ENCODE data around the gene CSPG4.

The CSPG4 gene

GRCh38 chr15:75631935-75632334, 80.7 kb downstream of the CSPG4 start:
- Histone ChIP-seq H3K27me3 (ENCODE audit: insufficient read depth, insufficient read length) (no peaks in the 10 kb centered on the region), H3K9me3 (ENCODE audit: insufficient read depth, low read length) (no peaks in the 10 kb centered on the region), H3K4me3 (ENCODE audit: insufficient read length, low read depth) (no peak overlapping the region), H3K4me1 (ENCODE audit: insufficient read depth, insufficient read length) (peaks cover 8% of the 10 kb centered on the region), H3K9ac (ENCODE audit: insufficient read length, low read depth) (no peak overlapping the region), H3K36me3 (ENCODE audit: insufficient read depth, insufficient read length, low read length) (peaks cover 3% of the 10 kb centered on the region)
- no peak for DNase-seq (ENCODE audit: low read depth, low spot score)
- TF ChIP-seq YY1 (IDR thresholded peaks at IDR 0.05; ENCODE audit: insufficient read depth, insufficient read length) (no peak), ZNF274 (IDR thresholded peaks at IDR 0.05; ENCODE audit: low read depth, low read length) (no peak), SUZ12 (IDR thresholded peaks at IDR 0.05; ENCODE audit: extremely low read depth, insufficient read depth, insufficient read length) (no peak)

GRCh38 chr15:75625542-75626347, 86.9 kb downstream of the CSPG4 start, which contains the start of gene SNUPN:
SNUPN (minus strand) TSS chr15:75625725; CDS start chr15:75621051, 4,674 bp downstream.
- Histone ChIP-seq H3K27me3 (ENCODE audit: insufficient read depth, insufficient read length) (no peaks in the 10 kb centered on the region), H3K9me3 (ENCODE audit: insufficient read depth, low read length) (no peaks in the 10 kb centered on the region), H3K4me1 (ENCODE audit: insufficient read depth, insufficient read length) (peaks cover 5% of the 10 kb centered on the region), H3K4me3 (ENCODE audit: insufficient read length, low read depth) (peak within 1 kb of the TSS; percentile 97), H3K9ac (ENCODE audit: insufficient read length, low read depth) (peak within 1 kb of the TSS; percentile 99), H3K36me3 (ENCODE audit: insufficient read depth, insufficient read length, low read length) (peaks cover 7% of the 10 kb centered on the region)
- TF ChIP-seq SUZ12 (IDR thresholded peaks at IDR 0.05; ENCODE audit: extremely low read depth, insufficient read depth, insufficient read length): no peak
- no peak for TF ChIP-seq YY1 (IDR thresholded peaks at IDR 0.05; ENCODE audit: insufficient read depth, insufficient read length)
- TF ChIP-seq ZNF274 (IDR thresholded peaks at IDR 0.05; ENCODE audit: low read depth, low read length): no peak
- DNase-seq (ENCODE audit: low read depth, low spot score): peak; percentile 96

All from NT2/D1 (cell line).